GM23248 (cell line): Measurements from ENCODE around the gene FSIP1.

ENCODE experiments used
- EZH2 ChIP-seq: fragments of 200-600 bp; sonication (generic); IDR thresholded peaks from 2 replicates; pipeline ENCODE4 v1.6.1; 2018; ENCODE audit warnings: antibody characterized with exemption, mild to moderate bottlenecking; ENCODE audit not compliant: insufficient read depth, poor library complexity, severe bottlenecking
- EZH2phosphoT487 ChIP-seq: fragments of 200-600 bp; sonication (generic); IDR thresholded peaks from 2 replicates; pipeline ENCODE4 v1.6.1; 2018; ENCODE audit warnings: antibody characterized with exemption, moderate library complexity, mild to moderate bottlenecking, low read depth; ENCODE audit not compliant: insufficient read depth

GRCh38 chr15:39644136-39644535 is 138.5 kb downstream of the FSIP1 start:
- TF ChIP-seq EZH2: no peak
- TF ChIP-seq EZH2phosphoT487: no peak
